SK-N-SH (cell line): Measurements from ENCODE around the gene UBL7. TPM values are rescaled to one million over a fixed set of nuclear protein-coding genes. Genes with fewer than 3 reads are reported as not detected.

Experiments
- CTCF ChIA-PET: fragments of 300-600, 350-600 bp; formaldehyde crosslinking; extraction: SDS; loops from one replicate; lab custom pipeline; 2021; lab: Yijun Ruan, JAX
- POLR2A ChIA-PET: fragments of 350-600 bp; sonication (Branson Sonifier 250); formaldehyde crosslinking; extraction: SDS; loops from one replicate; lab custom pipeline; 2020; ENCODE audit warnings: antibody characterized with exemption, inconsistent platforms; lab: Yijun Ruan, JAX
- DNase-seq: peaks from one replicate; pipeline ENCODE4 v3.0.0; 2012
- H2AFZ ChIP-seq: fragments of 200-600 bp; sonication (generic); 2 replicates; pipeline ENCODE4 v1.8.1; 2016; ENCODE audit warnings: antibody characterized with exemption, mild to moderate bottlenecking, low read depth
- H3F3A ChIP-seq: fragments of 200-600 bp; sonication (generic); replicated peaks from 2 replicates; pipeline ENCODE3; 2016; ENCODE audit warnings: antibody characterized with exemption, mild to moderate bottlenecking; ENCODE audit not compliant: insufficient read depth
- H3K27ac ChIP-seq, 2 experiments: fragments of 200-500 bp in 1 of 2; fragments of 200-600 bp in 1 of 2; sonication (Bioruptor generic) in 1 of 2; sonication (generic), shearing (Covaris generic) in 1 of 2; 2 replicates each; pipeline versions ENCODE4 v1.5.1 to v1.6.1; 2014 to 2016; ENCODE audit warnings: low read depth in 2 of 2, inconsistent platforms in 1 of 2, low read length in 1 of 2, mild to moderate bottlenecking in 1 of 2, mixed read lengths in 1 of 2
- H3K27me3 ChIP-seq: fragments of 200-600 bp; sonication (generic), shearing (Covaris generic); 2 replicates; pipeline ENCODE4 v1.6.1; 2016; ENCODE audit warnings: mixed run types; ENCODE audit not compliant: insufficient read depth
- H3K36me3 ChIP-seq, 2 experiments: fragments of 200-500 bp in 1 of 2; fragments of 200-600 bp in 1 of 2; sonication (Bioruptor generic) in 1 of 2; sonication (generic) in 1 of 2; replicated peaks in 1 of 2; 2 replicates each; pipeline versions ENCODE3 to v1.5.1; 2014 to 2016; ENCODE audit warnings: low read length in 1 of 2, mild to moderate bottlenecking in 1 of 2; ENCODE audit not compliant: insufficient read depth in 2 of 2, control insufficient read depth in 1 of 2
- H3K4me1 ChIP-seq, 2 experiments: fragments of 200-500 bp in 1 of 2; fragments of 200-600 bp in 1 of 2; sonication (Bioruptor generic) in 1 of 2; sonication (generic), shearing (Covaris generic) in 1 of 2; 2 replicates each; pipeline versions ENCODE4 v1.5.1 to v1.6.1; 2014 to 2016; ENCODE audit warnings: low read depth in 1 of 2, low read length in 1 of 2, mixed run types in 1 of 2; ENCODE audit not compliant: insufficient read depth in 2 of 2, control insufficient read depth in 1 of 2
- H3K4me2 ChIP-seq: fragments of 200-600 bp; sonication (generic), shearing (Covaris generic); 2 replicates; pipeline ENCODE4 v1.6.1; 2017; ENCODE audit warnings: mixed run types
- H3K4me3 ChIP-seq, 2 experiments: fragments of 200-500 bp in 1 of 2; fragments of 200-600 bp in 1 of 2; sonication (Bioruptor generic) in 1 of 2; sonication (generic), shearing (Covaris generic) in 1 of 2; 2 replicates each; pipeline versions ENCODE4 v1.5.1 to v1.8.1; 2014 to 2016; ENCODE audit warnings: low read depth in 2 of 2, inconsistent platforms in 1 of 2, low read length in 1 of 2, mild to moderate bottlenecking in 1 of 2, mixed read lengths in 1 of 2, moderate library complexity in 1 of 2
- H3K79me2 ChIP-seq: fragments of 200-600 bp; sonication (generic); 2 replicates; pipeline ENCODE4 v1.8.1; 2017; ENCODE audit warnings: mild to moderate bottlenecking; ENCODE audit not compliant: insufficient read depth
- H3K9ac ChIP-seq: fragments of 200-600 bp; sonication (generic); 2 replicates; pipeline ENCODE4 v1.6.1; 2017; ENCODE audit warnings: mixed run types
- H3K9me2 ChIP-seq: fragments of 200-600 bp; sonication (generic); 2 replicates; pipeline ENCODE4 v1.6.1; 2017; ENCODE audit warnings: mixed run types
- H3K9me3 ChIP-seq: fragments of 200-600 bp; sonication (generic); 2 replicates; pipeline ENCODE4 v1.6.1; 2017; ENCODE audit warnings: mixed run types, mild to moderate bottlenecking, moderate library complexity
- H4K20me1 ChIP-seq: fragments of 200-600 bp; sonication (generic); 2 replicates; pipeline ENCODE4 v1.6.1; 2017; ENCODE audit warnings: mild to moderate bottlenecking, mixed run types; ENCODE audit not compliant: insufficient read depth
- CHD2 ChIP-seq: fragments of 150-350 bp; IDR thresholded peaks from 2 replicates; pipeline ENCODE4 v1.6.1; 2018; ENCODE audit warnings: low read length; ENCODE audit not compliant: partially characterized antibody
- FOSL2 ChIP-seq: IDR thresholded peaks from 2 replicates; pipeline ENCODE4 v1.4.0; 2012; ENCODE audit warnings: low read depth, mild to moderate bottlenecking, moderate library complexity, borderline replicate concordance
- FOXM1 ChIP-seq: IDR thresholded peaks from 2 replicates; pipeline ENCODE4 v1.4.0; 2012; ENCODE audit warnings: low read depth, mild to moderate bottlenecking
- MXI1 ChIP-seq: IDR thresholded peaks from 2 replicates; pipeline ENCODE4 v1.6.1; 2012; ENCODE audit warnings: mild to moderate bottlenecking, low read depth, low read length, improper control_type of control experiment
- NFIC ChIP-seq: IDR thresholded peaks from 2 replicates; pipeline ENCODE4 v1.4.0; 2012; ENCODE audit warnings: borderline replicate concordance
- REST ChIP-seq: IDR thresholded peaks from 2 replicates; pipeline ENCODE4 v1.6.1; 2012; ENCODE audit warnings: mild to moderate bottlenecking, low read depth, low read length, moderate library complexity
- RFX5 ChIP-seq: IDR thresholded peaks from 2 replicates; pipeline ENCODE4 v1.6.1; 2012; ENCODE audit warnings: mild to moderate bottlenecking, improper control_type of control experiment, low read length
- RXRA ChIP-seq: IDR thresholded peaks from 2 replicates; pipeline ENCODE4 v1.4.0; 2012; ENCODE audit warnings: low read depth, mild to moderate bottlenecking, borderline replicate concordance
- WGBS: methylation state at CpG from one replicate; pipeline ENCODE4 v1.1.6; 2017; ENCODE audit warnings: low lambda C conversion rate; 5-methylcytosine and 5-hydroxymethylcytosine counted together
- polyA plus RNA-seq, 3 experiments: library from polyadenylated mRNA; depleted of rRNA; stranded (reverse); fragments of >200 nt; gene quantifications; 2 replicates each; pipeline ENCODE4 v1.2.3, GENCODE V29; 2012
- TF ChIP-seq, protein P1 (sequence below): fragments of 200-600 bp; sonication (generic); IDR thresholded peaks from 2 replicates; pipeline ENCODE4 v1.6.1; 2017; ENCODE audit warnings: antibody characterized with exemption, mild to moderate bottlenecking, moderate library complexity

UBL7 gene
- polyA plus RNA-seq, 1 of the 3 experiments (the other 2 are of a cell fraction) = 81.1 TPM

DNA sequence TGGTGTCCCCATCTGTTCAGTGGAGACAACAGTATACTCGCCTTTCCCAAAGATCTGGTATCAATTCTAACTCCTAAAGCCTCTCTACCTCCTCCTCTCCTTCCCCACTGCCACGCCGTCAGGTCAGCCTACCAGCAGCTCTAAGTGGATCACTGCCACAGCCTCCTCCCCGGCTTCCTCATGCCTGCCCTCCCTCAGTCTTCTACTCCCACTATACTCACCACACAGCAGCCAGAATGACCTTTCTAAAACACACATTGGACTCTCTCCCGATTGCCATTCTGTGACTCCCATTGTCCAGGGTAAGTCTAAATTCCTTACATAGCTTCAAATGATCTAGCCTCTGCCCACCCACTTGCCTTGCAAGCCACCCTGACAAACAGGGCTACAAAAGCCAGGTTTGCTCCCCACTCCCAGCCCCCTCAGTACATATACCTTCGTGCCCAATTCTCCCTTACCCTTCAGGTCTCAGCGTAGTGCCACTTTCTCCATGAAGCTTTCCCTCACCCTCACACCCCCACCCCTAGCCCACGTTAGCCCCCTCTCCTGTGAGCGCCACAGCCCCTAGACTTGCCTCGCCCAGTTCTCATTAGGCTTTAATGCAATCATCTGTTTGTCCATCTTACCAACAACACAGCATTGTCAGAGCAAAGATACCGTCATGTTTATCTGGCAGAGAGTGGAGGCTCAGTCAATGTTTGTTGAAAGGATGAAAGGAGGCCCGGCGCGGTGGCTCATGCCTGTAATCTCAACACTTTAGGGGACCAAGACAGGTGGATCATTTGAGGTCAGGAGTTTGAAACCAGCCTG is 17.7 kb downstream of the UBL7 start:
- Histone ChIP-seq H3K27ac (no peak overlapping the region), H3K79me2 (no peaks in the 10 kb centered on the region), H3K36me3 (peaks cover 19 to 37% of the 10 kb centered on the region in 2 experiments), H2AFZ (no peak overlapping the region), H3K27me3 (no peaks in the 10 kb centered on the region), H3K9me3 (no peaks in the 10 kb centered on the region), H3K9me2 (no peaks in the 10 kb centered on the region), H4K20me1 (no peaks in the 10 kb centered on the region), H3K9ac (no peak overlapping the region), H3K4me2 (no peak overlapping the region), H3K4me3 (no peak overlapping the region), H3K4me1 (peaks cover 0 to 6% of the 10 kb centered on the region in 2 experiments; a peak in 1 of 4 replicates), H3F3A (no peaks in the 10 kb centered on the region)
- ChIA-PET POLR2A (interaction anchor here (0.8 to 1.9 kb wide), 5 partner anchors 11 to 187 kb away, joined by 3 to 7 read pairs (median 4); partner anchors contain the start of gene UBL7), CTCF (interaction anchor here (0.6 to 36.5 kb wide), 5 partner anchors 10 to 326 kb away, joined by 3 to 779 read pairs (median 3); partner anchors contain the start of genes CYP11A1 and SEMA7A)
- no peak for DNase-seq
- TF ChIP-seq RFX5 (no peak), RXRA (no peak), FOSL2 (no peak), FOXM1 (no peak), MXI1 (no peak), NFIC (no peak), REST (no peak), CHD2 (no peak)
- TF ChIP-seq, protein P1, sequence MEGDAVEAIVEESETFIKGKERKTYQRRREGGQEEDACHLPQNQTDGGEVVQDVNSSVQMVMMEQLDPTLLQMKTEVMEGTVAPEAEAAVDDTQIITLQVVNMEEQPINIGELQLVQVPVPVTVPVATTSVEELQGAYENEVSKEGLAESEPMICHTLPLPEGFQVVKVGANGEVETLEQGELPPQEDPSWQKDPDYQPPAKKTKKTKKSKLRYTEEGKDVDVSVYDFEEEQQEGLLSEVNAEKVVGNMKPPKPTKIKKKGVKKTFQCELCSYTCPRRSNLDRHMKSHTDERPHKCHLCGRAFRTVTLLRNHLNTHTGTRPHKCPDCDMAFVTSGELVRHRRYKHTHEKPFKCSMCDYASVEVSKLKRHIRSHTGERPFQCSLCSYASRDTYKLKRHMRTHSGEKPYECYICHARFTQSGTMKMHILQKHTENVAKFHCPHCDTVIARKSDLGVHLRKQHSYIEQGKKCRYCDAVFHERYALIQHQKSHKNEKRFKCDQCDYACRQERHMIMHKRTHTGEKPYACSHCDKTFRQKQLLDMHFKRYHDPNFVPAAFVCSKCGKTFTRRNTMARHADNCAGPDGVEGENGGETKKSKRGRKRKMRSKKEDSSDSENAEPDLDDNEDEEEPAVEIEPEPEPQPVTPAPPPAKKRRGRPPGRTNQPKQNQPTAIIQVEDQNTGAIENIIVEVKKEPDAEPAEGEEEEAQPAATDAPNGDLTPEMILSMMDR = no peak
- 92% methylated on average over 14 of the region's 14 CpGs for WGBS
